Embryonic facial prominence (tissue), 1 donor: Measurements from ENCODE around the gene SLC47A2.

Source experiments
- DNase-seq: peaks from one replicate; pipeline ENCODE4 v3.0.0-alpha.2; 2016; ENCODE audit errors: extremely low spot score

The SLC47A2 gene

DNA sequence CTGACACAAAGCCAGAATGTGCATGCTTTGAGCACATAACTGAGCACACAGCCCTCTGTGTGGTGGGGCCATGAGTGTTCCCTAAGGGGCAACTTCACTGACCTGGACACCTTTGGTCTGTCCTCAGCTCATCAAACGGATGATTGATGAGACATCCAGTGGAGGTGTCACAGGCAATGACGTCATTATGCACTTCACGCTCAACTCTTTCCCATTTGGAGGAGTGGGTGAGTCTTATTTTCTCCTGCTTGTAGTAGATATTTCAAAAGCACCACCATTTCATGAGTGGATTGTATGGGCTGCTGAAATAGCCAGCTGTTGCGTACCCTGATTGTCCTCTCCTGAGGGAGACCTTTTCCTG is 51.6 kb downstream of the SLC47A2 start:
- no peak for DNase-seq

- DNase-seq = no peak
Measured at GRCh38 chr17:19664136-19664820, 52.1 kb downstream of the SLC47A2 start.

DNA sequence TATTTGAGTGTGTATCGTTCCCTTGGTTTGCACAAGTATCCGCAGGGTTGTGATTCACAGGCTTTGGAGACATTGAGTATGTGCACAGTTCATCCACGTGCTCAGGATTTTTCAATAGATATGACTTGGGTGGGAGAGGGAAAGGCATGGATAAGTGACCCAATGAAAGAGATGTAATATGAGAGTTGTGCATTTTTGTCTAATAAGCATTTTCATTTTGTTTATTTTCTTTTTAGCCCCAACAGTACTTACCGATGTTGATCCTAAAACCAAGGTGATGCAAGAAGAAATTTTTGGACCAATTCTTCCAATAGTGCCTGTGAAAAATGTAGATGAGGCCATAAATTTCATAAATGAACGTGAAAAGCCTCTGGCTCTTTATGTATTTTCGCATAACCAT is 53.3 kb downstream of the SLC47A2 start:
- no peak for DNase-seq

DNA sequence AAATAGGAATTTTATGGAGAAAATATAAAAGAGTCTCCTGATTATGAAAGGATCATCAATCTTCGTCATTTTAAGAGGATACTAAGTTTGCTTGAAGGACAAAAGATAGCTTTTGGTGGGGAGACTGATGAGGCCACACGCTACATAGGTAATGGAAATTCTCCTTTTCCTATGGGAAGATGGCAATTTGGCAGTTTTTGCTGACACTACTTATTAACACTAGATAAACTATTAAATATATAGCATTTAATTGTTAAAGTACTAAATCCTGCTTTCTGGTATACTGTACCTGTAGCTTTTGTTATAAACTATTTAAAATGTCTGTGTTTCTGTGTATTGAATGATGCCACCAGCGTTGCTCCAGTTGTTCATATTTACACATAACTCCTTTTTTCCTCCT is 55.3 kb downstream of the SLC47A2 start:
- no peak for DNase-seq

DNA sequence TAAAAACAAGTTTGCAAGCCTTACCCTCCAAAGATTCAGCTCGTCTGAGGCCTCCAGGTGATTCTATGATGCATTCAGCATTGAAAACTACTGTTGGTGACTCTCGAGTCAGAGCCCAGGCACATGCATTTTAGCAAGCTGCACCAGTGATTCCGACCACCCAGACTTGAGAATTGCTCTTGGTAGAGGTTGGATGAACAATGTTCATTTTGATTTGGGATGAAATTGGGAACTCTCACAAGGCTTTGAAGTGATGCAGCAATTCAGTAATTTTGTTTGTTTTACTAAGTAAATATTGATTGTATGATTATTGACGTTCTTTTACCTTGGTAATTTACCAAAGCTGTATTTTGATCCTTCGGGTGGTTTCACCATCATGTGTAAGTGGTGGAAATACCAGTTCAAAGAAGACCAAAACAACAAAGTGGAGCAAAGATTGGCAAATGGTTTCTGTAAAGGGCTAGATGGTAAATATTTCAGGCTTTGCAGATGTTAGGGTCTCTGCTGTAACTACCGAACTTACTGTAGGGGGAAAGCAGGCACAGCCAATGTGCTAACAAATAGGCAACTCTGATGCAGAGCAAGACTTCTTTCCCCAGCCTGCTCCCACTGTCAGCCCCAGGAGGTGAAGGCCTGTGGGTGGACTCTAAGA is 56.0 kb downstream of the SLC47A2 start:
- no peak for DNase-seq

- DNase-seq = no peak
Measured at GRCh38 chr17:19659366-19660177, 56.8 kb downstream of the SLC47A2 start.

GRCh38 chr17:19656851-19657581 is 59.4 kb downstream of the SLC47A2 start:
- DNase-seq = no peak

DNA sequence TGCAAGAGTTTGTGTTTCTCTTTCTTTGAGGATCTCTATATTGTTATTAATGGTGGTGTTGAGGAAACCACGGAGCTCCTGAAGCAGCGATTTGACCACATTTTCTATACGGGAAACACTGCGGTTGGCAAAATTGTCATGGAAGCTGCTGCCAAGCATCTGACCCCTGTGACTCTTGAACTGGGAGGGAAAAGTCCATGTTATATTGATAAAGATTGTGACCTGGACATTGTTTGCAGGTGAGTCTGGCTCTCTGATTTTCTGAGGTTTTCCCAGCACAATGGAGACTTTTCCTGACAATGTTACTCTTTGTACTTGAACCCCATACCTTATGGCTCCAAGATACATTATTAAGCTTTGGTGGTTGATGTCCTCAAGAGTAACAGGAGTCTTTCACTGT is 60.0 kb downstream of the SLC47A2 start:
- DNase-seq = no peak

DNA sequence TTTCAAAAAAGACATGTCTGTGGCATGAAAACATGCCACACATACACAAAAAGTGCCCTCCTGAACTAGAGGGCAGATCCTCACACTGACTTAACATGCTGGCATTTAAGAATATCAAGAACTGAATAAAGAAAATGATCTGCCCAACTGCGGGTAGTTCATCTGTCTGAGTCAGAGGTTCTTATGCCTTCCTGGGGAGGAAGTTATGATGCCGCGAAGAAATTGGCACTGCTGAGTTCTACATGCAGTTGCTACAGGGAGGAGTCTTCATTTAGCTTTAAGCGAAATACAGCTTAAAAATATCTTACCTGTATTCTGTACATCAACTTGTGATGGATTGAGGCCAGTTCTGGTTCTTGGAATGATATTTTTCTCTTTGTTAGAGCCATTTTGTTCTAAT is 61.5 kb downstream of the SLC47A2 start:
- no peak for DNase-seq

DNA sequence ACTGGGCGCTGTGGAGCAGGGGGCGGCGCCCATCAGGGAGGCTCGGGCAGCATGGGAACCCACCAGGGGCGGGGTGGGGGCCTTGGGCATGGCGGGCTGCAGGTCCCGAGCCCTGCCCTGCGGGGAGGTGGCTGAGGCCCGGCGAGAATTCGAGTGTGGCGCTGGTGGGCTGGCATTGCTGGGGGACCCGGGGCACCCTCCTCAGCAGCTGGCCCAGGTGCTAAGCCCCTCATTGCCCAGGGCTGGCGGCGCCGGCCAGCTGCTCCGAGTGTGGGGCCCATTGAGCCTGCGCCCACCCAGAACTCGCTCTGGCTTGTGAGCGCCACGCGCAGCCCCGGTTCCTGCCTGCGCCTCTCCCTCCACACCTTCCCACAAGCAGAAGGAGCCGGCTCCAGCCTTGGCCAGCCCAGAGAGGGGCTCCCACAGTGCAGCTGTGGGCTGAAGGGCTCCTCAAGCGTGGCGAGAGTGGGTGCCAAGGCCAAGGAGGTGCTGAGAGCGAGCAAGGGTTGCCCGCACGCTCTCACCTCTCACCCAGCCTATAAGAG is 62.0 kb downstream of the SLC47A2 start:
- no peak for DNase-seq

DNA sequence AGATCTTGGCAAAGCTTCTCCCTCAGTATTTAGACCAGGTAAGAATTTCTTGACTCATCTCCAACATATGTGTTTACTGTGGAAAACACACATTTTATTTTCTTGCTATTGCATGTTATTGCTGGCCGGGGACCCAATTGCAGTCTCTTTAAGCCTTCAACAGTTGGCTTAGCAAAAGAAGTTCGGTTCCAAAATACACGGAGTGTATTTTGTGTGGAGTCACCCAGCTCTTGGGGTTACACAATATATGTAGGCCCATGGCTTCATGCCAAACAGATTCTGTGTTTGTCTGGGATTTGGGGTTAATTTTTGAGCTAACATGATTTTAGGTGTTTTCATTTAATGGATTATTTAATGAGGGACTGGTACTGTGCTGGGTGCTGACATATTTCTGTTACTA is 63.8 kb downstream of the SLC47A2 start:
- no peak for DNase-seq

DNA sequence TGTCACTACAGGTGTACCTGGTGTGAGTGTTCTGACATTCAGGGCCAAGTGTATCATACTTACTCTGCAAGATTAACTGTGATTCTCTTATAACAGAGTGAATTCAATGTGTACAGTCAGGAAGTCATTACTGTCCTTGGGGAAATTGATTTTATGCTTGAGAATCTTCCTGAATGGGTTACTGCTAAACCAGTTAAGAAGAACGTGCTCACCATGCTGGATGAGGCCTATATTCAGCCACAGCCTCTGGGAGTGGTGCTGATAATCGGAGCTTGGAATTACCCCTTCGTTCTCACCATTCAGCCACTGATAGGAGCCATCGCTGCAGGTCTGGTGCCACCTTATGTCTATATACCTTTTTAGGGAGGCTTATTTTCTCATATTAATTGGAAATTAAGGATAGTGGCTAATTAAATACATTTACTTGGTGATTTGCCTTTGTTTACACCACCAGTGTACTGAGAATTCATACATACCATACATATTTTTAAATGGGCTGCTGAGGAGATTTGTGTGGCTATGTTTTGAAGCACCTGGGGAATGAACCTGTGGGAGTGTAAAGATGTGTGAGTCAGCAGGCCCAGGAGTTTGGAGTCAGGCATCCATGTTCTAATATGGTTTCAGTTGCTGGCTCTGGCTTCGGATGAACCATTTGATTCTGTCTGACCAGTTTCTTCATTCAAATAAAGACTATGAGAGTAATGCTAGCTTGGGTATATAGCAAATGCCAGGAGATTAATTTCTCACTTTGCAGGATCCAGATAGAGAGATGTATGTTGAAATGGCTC is 64.7 kb downstream of the SLC47A2 start:
- no peak for DNase-seq

- no peak for DNase-seq
Measured at GRCh38 chr17:19650826-19651225, 65.6 kb downstream of the SLC47A2 start.

GRCh38 chr17:19649274-19649541 is 67.2 kb downstream of the SLC47A2 start:
- no peak for DNase-seq

- peak; percentile 81 for DNase-seq
Measured at GRCh38 chr17:19648475-19649273, 67.7 kb downstream of the SLC47A2 start, which contains the start of gene ALDH3A2. Gene ALDH3A2, plus strand, starts transcription at chr17:19648751. Its CDS starts 221 bp downstream, at chr17:19648972.

- DNase-seq = peak; percentile 20
Measured at GRCh38 chr17:19647697-19648474, 68.5 kb downstream of the SLC47A2 start.

GRCh38 chr17:19646788-19647696 is 69.3 kb downstream of the SLC47A2 start:
- DNase-seq = no peak

GRCh38 chr17:19645734-19646201 is 70.6 kb downstream of the SLC47A2 start:
- DNase-seq = no peak
